ENCODE results near the gene SLC12A1.
"Not testable (repeated sequence)": the region's sequence is repeated elsewhere in the genome, so short reads cannot be mapped to it uniquely, and the experiment has no call there.

The SLC12A1 gene

GRCh38 chr15:48309740-48310139 lies 103.6 kb downstream of the SLC12A1 start:
- no peak for DNase-seq (ENCODE audit: low spot score)

GRCh38 chr15:48313216-48313615 lies 107.1 kb downstream of the SLC12A1 start:
- DNase-seq (ENCODE audit: low spot score): no peak

GRCh38 chr15:48315041-48315440 lies 108.9 kb downstream of the SLC12A1 start:
- no peak for DNase-seq (ENCODE audit: low spot score)

- DNase-seq (ENCODE audit: low spot score): no peak
Observed at GRCh38 chr15:48317221-48317620, 111.1 kb downstream of the SLC12A1 start.

- DNase-seq (ENCODE audit: low spot score): no peak
Observed at GRCh38 chr15:48318131-48318530, 112.0 kb downstream of the SLC12A1 start.

GRCh38 chr15:48323294-48323693 lies 117.2 kb downstream of the SLC12A1 start:
- no peak for DNase-seq (ENCODE audit: low spot score)

- DNase-seq (ENCODE audit: low spot score): no peak
Observed at GRCh38 chr15:48324949-48325348, 118.8 kb downstream of the SLC12A1 start.

- no peak for DNase-seq (ENCODE audit: low spot score)
Observed at GRCh38 chr15:48325400-48325799, 119.3 kb downstream of the SLC12A1 start.

GRCh38 chr15:48326180-48326579 lies 120.1 kb downstream of the SLC12A1 start:
- not testable (repeated sequence) for DNase-seq (ENCODE audit: low spot score)

- peak; percentile 11 for DNase-seq (ENCODE audit: low spot score)
Observed at GRCh38 chr15:48330105-48330785, 124.1 kb downstream of the SLC12A1 start.

GRCh38 chr15:48330855-48331795 lies 125.0 kb downstream of the SLC12A1 start, which contains the start of gene DUT:
TSS of gene DUT (plus strand) at chr15:48331429. CDS start at chr15:48331516, 87 bp downstream.
- DNase-seq (ENCODE audit: low spot score): peak; percentile 93

- peak; percentile 92 for DNase-seq (ENCODE audit: low spot score)
Observed at GRCh38 chr15:48331796-48332641, 125.9 kb downstream of the SLC12A1 start.

- DNase-seq (ENCODE audit: low spot score): no peak
Observed at GRCh38 chr15:48332642-48333034, 126.5 kb downstream of the SLC12A1 start.

GRCh38 chr15:48333540-48333939 lies 127.4 kb downstream of the SLC12A1 start:
- no peak for DNase-seq (ENCODE audit: low spot score)

- no peak for DNase-seq (ENCODE audit: low spot score)
Observed at GRCh38 chr15:48334260-48334659, 128.2 kb downstream of the SLC12A1 start.

- peak; percentile 18 for DNase-seq (ENCODE audit: low spot score)
Observed at GRCh38 chr15:48336940-48337339, 130.8 kb downstream of the SLC12A1 start.

GRCh38 chr15:48337607-48338006 lies 131.5 kb downstream of the SLC12A1 start:
- no peak for DNase-seq (ENCODE audit: low spot score)

- no peak for DNase-seq (ENCODE audit: low spot score)
Observed at GRCh38 chr15:48340111-48340510, 134.0 kb downstream of the SLC12A1 start.

GRCh38 chr15:48343865-48344264 lies 137.8 kb downstream of the SLC12A1 start:
- DNase-seq (ENCODE audit: low spot score): no peak

GRCh38 chr15:48345516-48345915 lies 139.4 kb downstream of the SLC12A1 start:
- DNase-seq (ENCODE audit: low spot score): no peak

- DNase-seq (ENCODE audit: low spot score): peak; percentile 60
Observed at GRCh38 chr15:48352474-48353072, 146.5 kb downstream of the SLC12A1 start.
